K562 (cell line): Measurements from ENCODE around the gene PCDH1. TPM values are rescaled to one million over a fixed set of nuclear protein-coding genes. Genes with fewer than 3 reads are reported as not detected.

ENCODE experiments used
- ATAC-seq: fragments of 200-7000 bp; cut with Tn5 transposase; 3 replicates; pipeline ENCODE4 v1.9.1; 2020; ENCODE audit warnings: moderate library complexity
- BruUV-seq: library from RNA; stranded (reverse); fragments of 400-500 nt; replicated peaks from 2 replicates; lab custom pipeline; 2021; lab: Mats Ljungman, UMichigan
- CTCF ChIA-PET: fragments of 300-600 bp; formaldehyde crosslinking; extraction: SDS; loops from one replicate; lab custom pipeline; 2021; ENCODE audit warnings: low intra/inter-chr PET ratio; lab: Yijun Ruan, JAX
- POLR2A ChIA-PET: fragments of 300-600, 350-650 bp; sonication (Branson Sonifier 250); formaldehyde crosslinking; extraction: SDS; loops from one replicate; lab custom pipeline; 2021; ENCODE audit warnings: antibody characterized with exemption, inconsistent platforms; lab: Yijun Ruan, JAX
- DNase-seq, 4 experiments: peaks; one replicate each; pipeline versions ENCODE4 v3.0.0 to v3.0.0-alpha.2; 2011 to 2018; ENCODE audit warnings: low spot score in 3 of 4, mixed read lengths in 3 of 4; ENCODE audit errors: extremely low read depth in 1 of 4
- FAIRE-seq: peaks from 2 replicates; lab custom pipeline; 2011; peaks lifted over from hg19 to GRCh38; lab: Jason Lieb, UNC
- H2AFZ ChIP-seq: 2 replicates; pipeline ENCODE4 v1.6.0; 2011; ENCODE audit warnings: low read depth, low read length, control low read depth, inconsistent platforms
- H3K27ac ChIP-seq: fragments of 200-600 bp; 3 replicates; pipeline ENCODE4 v1.8.0; 2011; ENCODE audit warnings: low read depth, mild to moderate bottlenecking, control low read depth, inconsistent platforms, low read length, moderate library complexity, mixed read lengths; ENCODE audit errors: extremely low read depth
- H3K27me3 ChIP-seq, 2 experiments: fragments of 300-600 bp in 1 of 2; 2 replicates in 1 of 2; 3 replicates in 1 of 2; pipeline versions ENCODE4 v1.6.0 to v1.8.0; 2011; ENCODE audit warnings: inconsistent platforms in 2 of 2, low read length in 2 of 2, mild to moderate bottlenecking in 1 of 2, mixed read lengths in 1 of 2, moderate library complexity in 1 of 2; ENCODE audit not compliant: control insufficient read depth in 2 of 2, insufficient read depth in 2 of 2
- H3K36me3 ChIP-seq: fragments of 300-600 bp; 3 replicates; pipeline ENCODE4 v1.8.0; 2011; ENCODE audit warnings: mild to moderate bottlenecking, low read length, inconsistent platforms; ENCODE audit not compliant: control insufficient read depth, insufficient read depth
- H3K4me1 ChIP-seq, 2 experiments: fragments of 200-600 bp in 1 of 2; replicated peaks in 1 of 2; 2 replicates in 1 of 2; 3 replicates in 1 of 2; pipeline versions ENCODE4 v1.5.1 to v1.8.0; 2011; ENCODE audit warnings: inconsistent platforms in 2 of 2, low read length in 2 of 2, mild to moderate bottlenecking in 1 of 2, mixed read lengths in 1 of 2, moderate library complexity in 1 of 2; ENCODE audit not compliant: control insufficient read depth in 2 of 2, insufficient read depth in 2 of 2
- H3K4me2 ChIP-seq: 2 replicates; pipeline ENCODE4 v1.6.1; 2011; ENCODE audit warnings: low read length, control low read depth, inconsistent platforms, mixed read lengths; ENCODE audit not compliant: insufficient read depth
- H3K4me3 ChIP-seq: fragments of 200-600 bp; sonication (generic), shearing (Covaris generic); 2 replicates; pipeline ENCODE4 v1.5.1; 2016; ENCODE audit warnings: control low read depth, inconsistent platforms
- H3K79me2 ChIP-seq: fragments of 200-600 bp; 3 replicates; pipeline ENCODE4 v1.8.0; 2011; ENCODE audit warnings: low read length, inconsistent platforms; ENCODE audit not compliant: control insufficient read depth, insufficient read depth
- H3K9ac ChIP-seq, 2 experiments: 2 replicates each; pipeline versions ENCODE4 v1.6.0 to v1.6.1; 2011; ENCODE audit warnings: low read depth in 2 of 2, low read length in 2 of 2, control low read depth in 1 of 2, inconsistent platforms in 1 of 2, mild to moderate bottlenecking in 1 of 2, mixed read lengths in 1 of 2; ENCODE audit not compliant: insufficient read depth in 1 of 2
- H3K9me1 ChIP-seq: one replicate; pipeline ENCODE4 v1.6.0; 2011; ENCODE audit warnings: inconsistent platforms, mild to moderate bottlenecking, low read length, moderate library complexity; ENCODE audit not compliant: control insufficient read depth, insufficient read depth
- H3K9me3 ChIP-seq: replicated peaks from 2 replicates; pipeline ENCODE4 v1.5.1; 2011; ENCODE audit warnings: low read depth, low read length, inconsistent platforms; ENCODE audit not compliant: control insufficient read depth, insufficient read depth
- H4K20me1 ChIP-seq: replicated peaks from 2 replicates; pipeline ENCODE4 v1.6.1; 2011; ENCODE audit warnings: low read length, inconsistent platforms, mixed read lengths; ENCODE audit not compliant: control insufficient read depth, insufficient read depth
- BMI1 ChIP-seq: fragments of 150-350 bp; IDR thresholded peaks from 2 replicates; pipeline ENCODE4 v1.6.1; 2014; ENCODE audit warnings: low read length
- CBFA2T3 ChIP-seq: fragments of 450-650 bp; IDR thresholded peaks from 2 replicates; pipeline ENCODE4 v1.6.1; 2017
- CHD1 ChIP-seq: fragments of 200-600 bp; sonication (generic); IDR thresholded peaks from one replicate; pipeline ENCODE4 v1.6.1; 2012; ENCODE audit warnings: mild to moderate bottlenecking, moderate library complexity, low read length, inconsistent platforms
- HDAC3 ChIP-seq: fragments of 450-650 bp; IDR thresholded peaks from 2 replicates; pipeline ENCODE4 v1.6.1; 2018; ENCODE audit warnings: borderline replicate concordance, mild to moderate bottlenecking, moderate library complexity; ENCODE audit not compliant: partially characterized antibody
- MEF2D ChIP-seq: conservative IDR thresholded peaks from 2 replicates; pipeline ENCODE4 v1.6.1; 2016; ENCODE audit warnings: low read depth, missing genetic modification characterization, missing compliant biosample characterization
- NEUROD1 ChIP-seq: fragments of 150-350 bp; IDR thresholded peaks from 2 replicates; pipeline ENCODE4 v1.6.1; 2014; ENCODE audit warnings: borderline replicate concordance, low read length, low read depth; ENCODE audit not compliant: partially characterized antibody
- NFATC3 ChIP-seq: fragments of 450-650 bp; IDR thresholded peaks from 2 replicates; pipeline ENCODE4 v1.6.1; 2017; ENCODE audit warnings: mild to moderate bottlenecking
- NRF1 ChIP-seq, 2 experiments: fragments of 450-650 bp; IDR thresholded peaks in 1 of 2; conservative IDR thresholded peaks in 1 of 2; 2 replicates each; pipeline ENCODE4 v1.6.1; 2014; ENCODE audit warnings: mild to moderate bottlenecking in 2 of 2
- PHB2 ChIP-seq: fragments of 450-650 bp; IDR thresholded peaks from 2 replicates; pipeline ENCODE4 v1.6.1; 2017; ENCODE audit warnings: low read depth
- POLR2B ChIP-seq: fragments of 450-650 bp; IDR thresholded peaks from 2 replicates; pipeline ENCODE4 v1.6.1; 2018; ENCODE audit warnings: low read depth; ENCODE audit not compliant: partially characterized antibody
- POLR3G ChIP-seq: IDR thresholded peaks from 2 replicates; pipeline ENCODE4 v1.6.1; 2011; ENCODE audit not compliant: insufficient read length, insufficient replicate concordance; ENCODE audit errors: extremely low read depth
- REST ChIP-seq, 2 experiments: fragments of 450-650 bp; formaldehyde crosslinking in 1 of 2; IDR thresholded peaks; 2 replicates each; pipeline versions ENCODE4 v1.4.0 to v1.6.1; 2014 to 2020; ENCODE audit warnings: mild to moderate bottlenecking in 2 of 2, borderline replicate concordance in 1 of 2, low read depth in 1 of 2
- SNAPC5 ChIP-seq: fragments of 250-450 bp; sonication (Bioruptor Pico); IDR thresholded peaks from 2 replicates; pipeline ENCODE4 v1.8.0; 2021; ENCODE audit warnings: moderate library complexity, mild to moderate bottlenecking, inconsistent platforms
- TCFL5 ChIP-seq: fragments of 250-450 bp; sonication (Bioruptor Pico); conservative IDR thresholded peaks from 2 replicates; pipeline ENCODE4 v1.6.1; 2021; ENCODE audit warnings: mild to moderate bottlenecking, moderate library complexity, matching md5 sums
- XRCC5 ChIP-seq: fragments of 200-400 bp; formaldehyde crosslinking; IDR thresholded peaks from 2 replicates; pipeline ENCODE4 v1.6.1; 2017; ENCODE audit warnings: low read depth, mild to moderate bottlenecking, low read length
- ZNF212 ChIP-seq: fragments of 450-650 bp; formaldehyde crosslinking; IDR thresholded peaks from 2 replicates; pipeline ENCODE4 v1.4.0; 2020; ENCODE audit warnings: mild to moderate bottlenecking
- ZNF717 ChIP-seq: fragments of 250-450 bp; sonication (Bioruptor Pico); IDR thresholded peaks from 2 replicates; pipeline ENCODE4 v1.5.0; 2021
- WGBS: fragments of 100-300 bp; shearing (Covaris generic); methylation state at CpG from one replicate; pipeline ENCODE4 v1.1.6; 2016; ENCODE audit warnings: low coverage, mixed read lengths; ENCODE audit not compliant: insufficient coverage; ENCODE audit errors: missing lambda C conversion rate; 5-methylcytosine and 5-hydroxymethylcytosine counted together
- in situ Hi-C: fragments of 300-500 bp; cut with MboI; formaldehyde crosslinking; loops from 4 replicates; pipeline ENCODE4 v1.15.0; 2018; ENCODE audit warnings: inconsistent platforms, mixed read lengths
- intact Hi-C: fragments of 100-400 bp; cut with micrococcal nuclease; formaldehyde crosslinking; loops from 2 replicates; pipeline ENCODE4 v1.14.2; 2022
- polyA plus RNA-seq, 8 experiments: library from polyadenylated mRNA; depleted of rRNA in 4 of 8; stranded (reverse) in 5 of 8; unstranded in 3 of 8; fragments of >200 nt; fragmentation: Nextera tagmentation in 2 of 8; fragmentation: Illumina TruSeq in 1 of 8; extraction: Ambion mirVana in 2 of 8; extraction: Trizol in 1 of 8; gene quantifications; 2 replicates each; pipeline versions ENCODE4 v1.2.1 to v1.2.3, GENCODE V29; 2011 to 2014; ENCODE audit warnings: inconsistent platforms in 1 of 8, missing spikeins in 1 of 8
- total RNA-seq, 7 experiments: library from RNA; depleted of rRNA in 6 of 7; stranded (reverse); fragments of >200 nt in 6 of 7; fragmentation: Illumina TruSeq in 2 of 7; extraction: Trizol in 2 of 7; gene quantifications; 2 replicates each; pipeline versions ENCODE4 v1.2.1 to v1.2.3, GENCODE V29; 2011 to 2021; ENCODE audit warnings: low replicate concordance in 1 of 7

Gene PCDH1
- total and polyA plus RNA-seq, 9 of the 15 experiments (the other 6 are each of a cell fraction or from before 2014, with no cell fraction given), result 0.11 to 3.6 (median 1.9) TPM; not detected in 1

GRCh38 chr5:141915881-141916336 lies 37.7 kb upstream of the PCDH1 start:
- Histone ChIP-seq H3K27ac (no peak overlapping the region), H3K36me3 (no peaks in the 10 kb centered on the region), H3K4me1 (peaks cover 17 to 23% of the 10 kb centered on the region in 2 experiments; a peak in 4 of 5 replicates), H3K4me2 (no peak overlapping the region), H3K27me3 (no peaks in the 10 kb centered on the region), H2AFZ (no peak overlapping the region), H3K4me3 (no peak overlapping the region), H3K9me3 (no peaks in the 10 kb centered on the region; the same call in 1 of the 2 replicates), H3K9me1 (peaks cover 4% of the 10 kb centered on the region), H4K20me1 (no peaks in the 10 kb centered on the region), H3K9ac (no peak overlapping the region), H3K79me2 (no peaks in the 10 kb centered on the region)
- 60% methylated on average over 6 of the region's 6 CpGs for WGBS
- no peak for FAIRE-seq
- POLR2A ChIA-PET, result interaction anchor here (0.6 to 2.6 kb wide), 5 partner anchors 8 to 364 kb away, joined by 3 to 10 read pairs (median 5); partner anchors contain the start of gene DELE1
- in situ Hi-C loops, result no loop called here
- no TSS peak for BruUV-seq
- no peak for ATAC-seq
- intact Hi-C loops, result no loop called here
- CTCF ChIA-PET, result no interaction called here
- DNase-seq, result no peak
- TF ChIP-seq ZNF717 (CRISPR knock-in tag), result no peak
- TF ChIP-seq MEF2D (tag), result no peak
- TF ChIP-seq SNAPC5 (CRISPR knock-in tag), result no peak
- TF ChIP-seq HDAC3, result no peak
- no peak for TF ChIP-seq CBFA2T3
- no peak for TF ChIP-seq POLR3G
- no peak for TF ChIP-seq TCFL5
- TF ChIP-seq REST (IDR thresholded peaks at IDR 0.05; ENCODE audit: borderline replicate concordance), result no peak
- TF ChIP-seq REST (CRISPR knock-in tag; IDR thresholded peaks at IDR 0.05; ENCODE audit: low read depth), result no peak
- no peak for TF ChIP-seq NRF1 (conservative IDR thresholded peaks at IDR 0.05 in 1 of 2, IDR thresholded peaks at IDR 0.05 in 1 of 2)
- TF ChIP-seq BMI1, result no peak
- TF ChIP-seq POLR2B, result no peak
- TF ChIP-seq NFATC3, result no peak
- TF ChIP-seq CHD1, result no peak
- no peak for TF ChIP-seq PHB2
- TF ChIP-seq XRCC5, result no peak
- no peak for TF ChIP-seq NEUROD1
- no peak for TF ChIP-seq ZNF212
